C4-2B (cell line): Measurements from ENCODE around the gene SLC43A3.

Experiments used
- ZFX ChIP-seq: fragments of 450-650 bp; IDR thresholded peaks from 2 replicates; pipeline ENCODE4 v1.6.1; 2017
- TF ChIP-seq, protein P1 (sequence below): fragments of 450-650 bp; conservative IDR thresholded peaks from 2 replicates; pipeline ENCODE4 v1.5.1; 2017; ENCODE audit warnings: mild to moderate bottlenecking

DNA sequence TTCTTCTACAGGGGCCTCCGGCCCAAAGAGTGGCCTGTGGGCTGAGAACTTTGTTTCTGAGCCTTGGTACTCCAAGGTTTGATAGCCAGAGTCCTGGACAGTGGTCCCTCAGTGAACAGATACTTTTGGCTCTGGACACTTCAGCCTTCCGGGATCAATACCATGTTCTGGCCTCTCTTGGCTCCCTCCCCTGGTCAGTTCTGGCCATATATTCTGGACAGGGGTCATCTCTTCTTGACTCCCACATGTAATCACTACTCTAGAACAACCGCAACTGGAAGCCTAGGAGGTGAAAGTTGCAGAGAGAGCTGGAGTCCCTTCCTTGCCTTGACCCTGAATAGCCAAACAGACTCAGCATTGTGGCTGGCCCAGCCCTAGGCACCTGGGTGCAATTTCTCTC is 35.7 kb upstream of the SLC43A3 start:
- TF ChIP-seq, protein P1, sequence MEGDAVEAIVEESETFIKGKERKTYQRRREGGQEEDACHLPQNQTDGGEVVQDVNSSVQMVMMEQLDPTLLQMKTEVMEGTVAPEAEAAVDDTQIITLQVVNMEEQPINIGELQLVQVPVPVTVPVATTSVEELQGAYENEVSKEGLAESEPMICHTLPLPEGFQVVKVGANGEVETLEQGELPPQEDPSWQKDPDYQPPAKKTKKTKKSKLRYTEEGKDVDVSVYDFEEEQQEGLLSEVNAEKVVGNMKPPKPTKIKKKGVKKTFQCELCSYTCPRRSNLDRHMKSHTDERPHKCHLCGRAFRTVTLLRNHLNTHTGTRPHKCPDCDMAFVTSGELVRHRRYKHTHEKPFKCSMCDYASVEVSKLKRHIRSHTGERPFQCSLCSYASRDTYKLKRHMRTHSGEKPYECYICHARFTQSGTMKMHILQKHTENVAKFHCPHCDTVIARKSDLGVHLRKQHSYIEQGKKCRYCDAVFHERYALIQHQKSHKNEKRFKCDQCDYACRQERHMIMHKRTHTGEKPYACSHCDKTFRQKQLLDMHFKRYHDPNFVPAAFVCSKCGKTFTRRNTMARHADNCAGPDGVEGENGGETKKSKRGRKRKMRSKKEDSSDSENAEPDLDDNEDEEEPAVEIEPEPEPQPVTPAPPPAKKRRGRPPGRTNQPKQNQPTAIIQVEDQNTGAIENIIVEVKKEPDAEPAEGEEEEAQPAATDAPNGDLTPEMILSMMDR: no peak
- no peak for TF ChIP-seq ZFX
